Glutamatergic neuron (in vitro differentiated cells): ENCODE results near the gene BRSK2. TPM values are rescaled to one million over a fixed set of nuclear protein-coding genes. Genes with fewer than 3 reads are reported as not detected.
"Not testable (repeated sequence)": the region's sequence is repeated elsewhere in the genome, so short reads cannot be mapped to it uniquely, and the experiment has no call there.

Source experiments
- DNase-seq: peaks from one replicate; pipeline ENCODE4 v3.0.0; 2022
- H3K27ac Mint-ChIP-seq: one replicate; pipeline ENCODE4 v1.8.0; 2020; ENCODE audit warnings: mild to moderate bottlenecking, mixed read lengths, inconsistent platforms; ENCODE audit not compliant: unreplicated experiment
- H3K27me3 Mint-ChIP-seq: one replicate; pipeline ENCODE4 v1.8.0; 2020; ENCODE audit warnings: mild to moderate bottlenecking, moderate library complexity, mixed read lengths, inconsistent platforms; ENCODE audit not compliant: unreplicated experiment
- H3K36me3 Mint-ChIP-seq: one replicate; pipeline ENCODE4 v1.8.0; 2020; ENCODE audit warnings: mild to moderate bottlenecking, mixed read lengths, inconsistent platforms; ENCODE audit not compliant: unreplicated experiment
- H3K4me1 Mint-ChIP-seq: one replicate; pipeline ENCODE4 v1.8.0; 2020; ENCODE audit warnings: mild to moderate bottlenecking, low read depth, mixed read lengths, inconsistent platforms; ENCODE audit not compliant: unreplicated experiment
- H3K4me3 Mint-ChIP-seq: one replicate; pipeline ENCODE4 v1.8.0; 2020; ENCODE audit warnings: mild to moderate bottlenecking, mixed read lengths, inconsistent platforms; ENCODE audit not compliant: unreplicated experiment
- H3K9me3 Mint-ChIP-seq: one replicate; pipeline ENCODE4 v1.8.0; 2020; ENCODE audit warnings: mild to moderate bottlenecking, moderate library complexity, mixed read lengths, inconsistent platforms; ENCODE audit not compliant: unreplicated experiment
- CTCF ChIP-seq: fragments of 200-600 bp; sonication (generic); IDR thresholded peaks from one replicate; pipeline ENCODE4 v1.5.0; 2021; ENCODE audit not compliant: partially characterized antibody, unreplicated experiment
- long read RNA-seq: library from polyadenylated mRNA; unstranded; transcript quantifications from one replicate; pipeline ENCODE4 v2.0.0, GENCODE V29; 2020; ENCODE audit not compliant: unreplicated experiment
- total RNA-seq: library from RNA; stranded (reverse); fragmentation: NEBNext Ultra II Directional; extraction: Animal tissue kit (Norgen Biotek cat#: 25700); gene quantifications from one replicate; pipeline ENCODE4 v1.2.1, GENCODE V29; 2021; ENCODE audit not compliant: unreplicated experiment

BRSK2 gene
- total RNA-seq, result 207 TPM
- long read RNA-seq, partial matches to known transcripts, result 1 of 8 reads
- long read RNA-seq, other reads (novel, unspliced or antisense), result 7 of 8 reads

DNA sequence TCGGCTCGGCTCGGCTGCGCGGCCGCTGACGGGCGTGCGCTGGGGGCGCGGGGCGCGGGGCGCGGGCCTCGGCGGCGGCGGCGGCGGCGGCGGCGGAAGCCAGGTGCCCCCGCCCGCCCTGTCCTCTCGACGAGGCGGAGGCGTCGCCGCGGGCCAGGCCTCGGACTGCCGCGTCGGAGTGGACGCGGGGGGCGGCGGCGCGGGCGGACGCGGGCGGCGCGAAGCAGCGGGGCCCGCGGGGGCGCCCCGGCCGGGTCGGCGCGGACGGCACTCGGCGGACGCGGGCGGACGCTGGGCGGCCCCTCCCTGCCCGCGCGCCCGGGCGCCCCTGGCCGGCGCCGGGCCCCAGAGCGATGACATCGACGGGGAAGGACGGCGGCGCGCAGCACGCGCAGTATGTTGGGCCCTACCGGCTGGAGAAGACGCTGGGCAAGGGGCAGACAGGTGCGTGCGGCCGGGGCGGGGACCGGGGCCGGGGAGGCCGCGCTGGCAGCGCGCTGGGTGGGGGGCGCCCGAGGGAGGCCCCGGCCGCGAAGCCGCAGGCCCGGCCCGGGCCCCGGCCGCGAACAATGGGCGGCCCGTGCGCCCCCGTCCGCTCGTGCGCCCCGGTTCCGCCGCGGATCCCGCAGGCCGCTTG is at the start of gene BRSK2:
Gene BRSK2 (plus strand): TSS at position 3 of the 637 bp plus-strand sequence. CDS start 351 bp downstream, at position 354.
- TF ChIP-seq CTCF, result no peak
- Mint-ChIP-seq H3K27me3 (peaks cover 14% of the 10 kb centered on the region), H3K27ac (peak within 1 kb of the TSS; percentile 73), H3K9me3 (peaks cover 13% of the 10 kb centered on the region), H3K4me1 (peaks cover 6% of the 10 kb centered on the region), H3K4me3 (peak within 1 kb of the TSS; percentile 90), H3K36me3 (no peaks in the 10 kb centered on the region)
- DNase-seq, result peak; percentile 39

- no peak overlapping the region for H3K27ac Mint-ChIP-seq
- TF ChIP-seq CTCF, result no peak
- peaks cover 10% of the 10 kb centered on the region for H3K36me3 Mint-ChIP-seq
- peaks cover 2% of the 10 kb centered on the region for H3K4me1 Mint-ChIP-seq
- no peak for DNase-seq
- peaks cover 12% of the 10 kb centered on the region for H3K27me3 Mint-ChIP-seq
- H3K9me3 Mint-ChIP-seq, result peaks cover 5% of the 10 kb centered on the region
- H3K4me3 Mint-ChIP-seq, result no peak overlapping the region
Measured at GRCh38 chr11:1340111-1340510, 49.6 kb upstream of the BRSK2 start.

GRCh38 chr11:1341226-1341625 is 48.5 kb upstream of the BRSK2 start:
- DNase-seq, H3K4me1 Mint-ChIP-seq, H3K4me3 Mint-ChIP-seq, H3K9me3 Mint-ChIP-seq, H3K36me3 Mint-ChIP-seq, H3K27ac Mint-ChIP-seq: not testable (repeated sequence)
- H3K27me3 Mint-ChIP-seq, result peaks cover 11% of the 10 kb centered on the region

- H3K36me3 Mint-ChIP-seq, result peaks cover 9% of the 10 kb centered on the region
- no peak for DNase-seq
- H3K9me3 Mint-ChIP-seq, result peaks cover 7% of the 10 kb centered on the region
- peaks cover 11% of the 10 kb centered on the region for H3K27me3 Mint-ChIP-seq
- H3K4me3 Mint-ChIP-seq, result no peak overlapping the region
- H3K27ac Mint-ChIP-seq, result no peak overlapping the region
- TF ChIP-seq CTCF, result no peak
- H3K4me1 Mint-ChIP-seq, result peaks cover 2% of the 10 kb centered on the region
Measured at GRCh38 chr11:1341928-1342524, 47.7 kb upstream of the BRSK2 start.

- H3K9me3 Mint-ChIP-seq, result peaks cover 4% of the 10 kb centered on the region
- no peaks in the 10 kb centered on the region for H3K4me1 Mint-ChIP-seq
- H3K27ac Mint-ChIP-seq, result no peak overlapping the region
- H3K36me3 Mint-ChIP-seq, result peaks cover 5% of the 10 kb centered on the region
- TF ChIP-seq CTCF, result no peak
- H3K4me3 Mint-ChIP-seq, result no peak overlapping the region
- DNase-seq, result no peak
- peaks cover 10% of the 10 kb centered on the region for H3K27me3 Mint-ChIP-seq
Measured at GRCh38 chr11:1342946-1343345, 46.8 kb upstream of the BRSK2 start.
